Type B pancreatic cell (in vitro differentiated cells): ENCODE results near the gene SLC18A2. TPM values are rescaled to one million over a fixed set of nuclear protein-coding genes. Genes with fewer than 3 reads are reported as not detected.
"Not testable (repeated sequence)": the region's sequence is repeated elsewhere in the genome, so short reads cannot be mapped to it uniquely, and the experiment has no call there.

ENCODE experiments used
- DNase-seq: peaks from one replicate; pipeline ENCODE4 v3.0.0; 2021; ENCODE audit warnings: mixed read lengths; ENCODE audit not compliant: unreplicated experiment; ENCODE audit errors: extremely low spot score
- H3K27ac Mint-ChIP-seq: 2 replicates; pipeline ENCODE4 v1.8.0; 2021; ENCODE audit warnings: mild to moderate bottlenecking, mixed read lengths
- H3K27me3 Mint-ChIP-seq: 2 replicates; pipeline ENCODE4 v1.8.0; 2021; ENCODE audit warnings: mixed read lengths
- H3K36me3 Mint-ChIP-seq: 2 replicates; pipeline ENCODE4 v1.8.0; 2021; ENCODE audit warnings: mixed read lengths
- H3K4me1 Mint-ChIP-seq: one replicate; pipeline ENCODE4 v1.8.0; 2021; ENCODE audit warnings: mixed read lengths; ENCODE audit not compliant: unreplicated experiment
- H3K4me3 Mint-ChIP-seq: 2 replicates; pipeline ENCODE4 v1.8.0; 2021; ENCODE audit warnings: mild to moderate bottlenecking, mixed read lengths
- H3K9me3 Mint-ChIP-seq: 2 replicates; pipeline ENCODE4 v1.8.0; 2021; ENCODE audit warnings: mixed read lengths
- total RNA-seq: library from RNA; stranded (reverse); gene quantifications from 2 replicates; pipeline ENCODE4 v1.2.1, GENCODE V29; 2021; ENCODE audit warnings: low replicate concordance
- TF ChIP-seq, protein P1 (sequence below): fragments of 200-600 bp; sonication (generic); conservative IDR thresholded peaks from 2 replicates; pipeline ENCODE4 v1.5.0; 2021; ENCODE audit warnings: antibody characterized with exemption, mild to moderate bottlenecking

The SLC18A2 gene
- total RNA-seq, 1 donor from 2014 or later, result 1.8 TPM

DNA sequence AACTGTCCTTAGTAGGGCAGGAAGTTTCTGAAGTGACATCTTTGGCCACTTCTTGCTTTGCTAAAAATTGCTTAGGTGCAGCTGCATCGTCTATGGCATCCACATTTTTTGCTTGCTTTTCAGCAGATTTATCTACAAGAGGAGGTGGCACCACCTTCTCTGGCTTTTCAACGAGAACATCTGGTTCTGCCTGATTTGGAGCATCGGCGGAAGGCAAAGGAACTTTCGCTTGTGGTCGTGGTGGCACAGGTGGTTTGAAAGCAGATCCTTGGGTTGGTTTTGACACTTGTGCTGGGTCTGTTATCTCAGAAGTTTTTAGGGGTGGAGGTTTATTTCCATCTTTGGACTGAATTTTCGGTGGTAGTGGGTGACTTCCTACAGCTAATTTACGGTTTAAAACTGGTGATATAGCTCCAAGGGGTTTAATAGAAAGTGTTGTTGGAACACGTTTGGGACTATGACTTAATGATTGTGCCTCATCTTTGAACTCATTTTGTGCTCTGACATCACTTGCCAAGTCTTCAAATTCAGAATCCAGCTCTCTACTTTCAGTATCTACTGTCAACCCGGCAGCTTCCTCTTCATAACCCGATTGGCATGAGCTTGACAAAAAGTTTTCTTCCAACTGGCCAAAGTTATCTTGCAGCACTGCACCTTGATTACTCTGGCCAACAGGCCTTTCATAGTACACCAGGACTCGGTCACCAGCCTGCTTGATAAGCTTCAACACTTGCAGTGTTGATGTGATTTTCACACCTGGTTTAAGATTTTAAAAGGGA is 44.0 kb downstream of the SLC18A2 start:
- TF ChIP-seq, protein P1, sequence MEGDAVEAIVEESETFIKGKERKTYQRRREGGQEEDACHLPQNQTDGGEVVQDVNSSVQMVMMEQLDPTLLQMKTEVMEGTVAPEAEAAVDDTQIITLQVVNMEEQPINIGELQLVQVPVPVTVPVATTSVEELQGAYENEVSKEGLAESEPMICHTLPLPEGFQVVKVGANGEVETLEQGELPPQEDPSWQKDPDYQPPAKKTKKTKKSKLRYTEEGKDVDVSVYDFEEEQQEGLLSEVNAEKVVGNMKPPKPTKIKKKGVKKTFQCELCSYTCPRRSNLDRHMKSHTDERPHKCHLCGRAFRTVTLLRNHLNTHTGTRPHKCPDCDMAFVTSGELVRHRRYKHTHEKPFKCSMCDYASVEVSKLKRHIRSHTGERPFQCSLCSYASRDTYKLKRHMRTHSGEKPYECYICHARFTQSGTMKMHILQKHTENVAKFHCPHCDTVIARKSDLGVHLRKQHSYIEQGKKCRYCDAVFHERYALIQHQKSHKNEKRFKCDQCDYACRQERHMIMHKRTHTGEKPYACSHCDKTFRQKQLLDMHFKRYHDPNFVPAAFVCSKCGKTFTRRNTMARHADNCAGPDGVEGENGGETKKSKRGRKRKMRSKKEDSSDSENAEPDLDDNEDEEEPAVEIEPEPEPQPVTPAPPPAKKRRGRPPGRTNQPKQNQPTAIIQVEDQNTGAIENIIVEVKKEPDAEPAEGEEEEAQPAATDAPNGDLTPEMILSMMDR, result no peak
- Mint-ChIP-seq H3K4me3 (no peak overlapping the region), H3K9me3 (no peaks in the 10 kb centered on the region), H3K27ac (no peak overlapping the region), H3K27me3 (no peaks in the 10 kb centered on the region), H3K36me3 (peaks cover 22% of the 10 kb centered on the region), H3K4me1 (no peaks in the 10 kb centered on the region)
- DNase-seq, result no peak

DNA sequence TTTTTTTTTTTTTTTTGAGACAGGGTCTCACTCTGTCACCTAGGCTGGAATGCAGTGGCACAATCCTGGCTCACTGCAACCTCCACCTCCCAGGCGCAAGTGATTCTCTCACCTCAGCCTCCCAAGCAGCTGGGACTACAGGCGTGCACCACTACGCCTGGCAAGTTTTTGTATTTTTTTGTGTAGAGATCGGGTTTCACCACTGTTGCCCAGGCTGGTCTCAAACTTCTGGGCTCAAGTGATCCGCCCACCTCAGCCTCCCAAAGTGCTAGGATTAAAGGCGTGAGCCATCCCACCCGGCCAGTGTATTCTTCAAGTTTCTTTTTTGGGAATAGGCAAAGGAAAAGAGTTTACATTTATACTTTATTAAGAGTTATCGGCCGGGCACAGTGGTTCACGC is 50.0 kb downstream of the SLC18A2 start:
- not testable (repeated sequence) for H3K27ac Mint-ChIP-seq, H3K27me3 Mint-ChIP-seq, DNase-seq, H3K4me3 Mint-ChIP-seq, H3K4me1 Mint-ChIP-seq, H3K9me3 Mint-ChIP-seq
- H3K36me3 Mint-ChIP-seq, result peaks cover 11% of the 10 kb centered on the region

DNA sequence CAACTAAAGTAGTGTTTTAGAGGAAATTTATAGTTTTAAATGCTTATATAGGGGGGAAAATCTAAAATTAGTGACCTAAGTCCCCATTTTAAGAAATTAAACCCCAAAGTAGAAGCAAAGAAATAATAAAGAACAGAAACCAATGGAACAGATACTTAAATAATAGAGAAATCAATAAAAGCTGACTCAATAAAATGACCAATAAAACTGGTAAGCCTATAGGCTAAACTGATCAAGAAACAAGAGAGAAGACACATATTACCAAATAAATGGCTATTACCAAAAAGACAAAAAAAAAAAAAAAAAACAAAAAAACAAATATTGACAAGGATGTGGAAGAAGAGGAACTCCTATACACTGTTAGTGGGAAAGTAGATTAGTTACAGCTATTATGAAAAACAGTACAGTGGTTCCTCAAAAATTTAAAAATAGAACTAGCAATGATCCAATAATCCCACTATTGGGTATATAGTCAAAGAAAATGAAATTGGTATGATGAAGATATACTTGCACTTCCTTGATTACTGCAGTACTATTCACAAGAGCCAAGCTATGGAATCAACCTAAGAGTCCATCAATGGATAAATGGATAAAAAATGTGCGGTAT is 53.2 kb downstream of the SLC18A2 start:
- Mint-ChIP-seq H3K4me1 (no peaks in the 10 kb centered on the region), H3K4me3 (no peak overlapping the region), H3K27ac (no peak overlapping the region), H3K27me3 (no peaks in the 10 kb centered on the region), H3K9me3 (no peaks in the 10 kb centered on the region), H3K36me3 (peaks cover 13% of the 10 kb centered on the region)
- no peak for DNase-seq
- TF ChIP-seq, protein P1, result no peak

DNA sequence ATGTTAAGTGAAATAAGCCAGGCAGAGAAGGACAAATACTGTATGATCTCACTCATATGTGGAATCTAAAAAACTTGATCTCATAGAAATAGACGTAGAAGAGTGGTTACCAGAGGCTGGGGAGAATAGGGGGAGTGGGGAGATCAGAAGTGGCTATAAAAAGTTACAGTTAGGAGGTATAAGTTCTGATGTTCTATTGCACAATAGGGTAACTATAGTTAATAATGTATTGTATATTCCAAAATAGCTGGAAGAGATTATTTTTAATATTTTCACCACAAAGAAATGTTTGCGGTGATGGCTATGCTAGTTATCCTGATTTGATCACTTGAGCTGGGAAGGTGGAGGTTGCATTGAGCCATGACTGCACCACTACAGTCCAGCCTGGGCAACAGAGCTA is 53.8 kb downstream of the SLC18A2 start:
- Mint-ChIP-seq H3K4me1 (no peaks in the 10 kb centered on the region), H3K9me3 (peaks cover 5% of the 10 kb centered on the region), H3K36me3 (peaks cover 15% of the 10 kb centered on the region), H3K27me3 (no peaks in the 10 kb centered on the region), H3K4me3 (no peak overlapping the region), H3K27ac (no peak overlapping the region)
- no peak for DNase-seq
- TF ChIP-seq, protein P1, result no peak

GRCh38 chr10:117298219-117298618 is 57.3 kb downstream of the SLC18A2 start:
- H3K4me1 Mint-ChIP-seq, result no peaks in the 10 kb centered on the region
- H3K9me3 Mint-ChIP-seq, result peaks cover 20% of the 10 kb centered on the region
- no peak overlapping the region for H3K4me3 Mint-ChIP-seq
- H3K36me3 Mint-ChIP-seq, result peaks cover 24% of the 10 kb centered on the region
- DNase-seq, result no peak
- no peaks in the 10 kb centered on the region for H3K27me3 Mint-ChIP-seq
- H3K27ac Mint-ChIP-seq, result no peak overlapping the region
- TF ChIP-seq, protein P1, result no peak

- Mint-ChIP-seq H3K36me3 (peaks cover 29% of the 10 kb centered on the region), H3K9me3 (peaks cover 21% of the 10 kb centered on the region), H3K4me3 (no peak overlapping the region), H3K27ac (no peak overlapping the region), H3K4me1 (no peaks in the 10 kb centered on the region), H3K27me3 (no peaks in the 10 kb centered on the region)
- DNase-seq, result no peak
- TF ChIP-seq, protein P1, result no peak
Measured at GRCh38 chr10:117299435-117299834, 58.5 kb downstream of the SLC18A2 start.
